A673 (cell line): ENCODE measurements around the gene LTA. TPM values are rescaled to one million over a fixed set of nuclear protein-coding genes. Genes with fewer than 3 reads are reported as not detected.

Source experiments
- BruUV-seq: library from RNA; stranded (reverse); fragments of 400-500 nt; replicated peaks from 2 replicates; lab custom pipeline; 2021; lab: Mats Ljungman, UMichigan
- CTCF ChIA-PET: fragments of 300-600 bp; sonication (Branson Sonifier 250); formaldehyde crosslinking; loops from one replicate; lab custom pipeline; 2022; ENCODE audit warnings: antibody characterized with exemption; lab: Charles Lee
- POLR2A ChIA-PET: fragments of 300-600 bp; sonication (Branson Sonifier 250); formaldehyde crosslinking; loops from one replicate; lab custom pipeline; 2022; ENCODE audit warnings: antibody characterized with exemption; ENCODE audit not compliant: low non-redundant PET; lab: Charles Lee
- DNase-seq: peaks from one replicate; pipeline ENCODE4 v3.0.0-alpha.2; 2015; ENCODE audit warnings: low spot score
- H3K27ac ChIP-seq: fragments of 200-600 bp; sonication (generic); 2 replicates; pipeline ENCODE4 v1.5.1; 2016; ENCODE audit warnings: mixed run types, low read depth, mild to moderate bottlenecking, mixed read lengths, antibody characterized with exemption, low read length; ENCODE audit not compliant: poor library complexity, severe bottlenecking
- H3K27me3 ChIP-seq: fragments of 200-600 bp; sonication (generic); replicated peaks from 2 replicates; pipeline ENCODE4 v1.6.1; 2017; ENCODE audit warnings: mixed run types, low read depth, mild to moderate bottlenecking, mixed read lengths, antibody characterized with exemption, low read length; ENCODE audit not compliant: insufficient read depth, poor library complexity
- H3K36me3 ChIP-seq: fragments of 200-600 bp; sonication (generic); 2 replicates; pipeline ENCODE4 v1.6.1; 2016; ENCODE audit warnings: mixed run types, mild to moderate bottlenecking, mixed read lengths, antibody characterized with exemption, low read length; ENCODE audit not compliant: insufficient read depth, poor library complexity, severe bottlenecking
- H3K4me1 ChIP-seq: fragments of 200-600 bp; sonication (generic); 2 replicates; pipeline ENCODE4 v1.6.1; 2017; ENCODE audit warnings: mixed run types, mild to moderate bottlenecking, mixed read lengths, antibody characterized with exemption, low read length; ENCODE audit not compliant: insufficient read depth, poor library complexity, severe bottlenecking
- H3K4me3 ChIP-seq: fragments of 200-600 bp; sonication (generic); 2 replicates; pipeline ENCODE4 v1.5.1; 2016; ENCODE audit warnings: low read depth, mixed run types, mild to moderate bottlenecking, mixed read lengths, low read length; ENCODE audit not compliant: poor library complexity, severe bottlenecking
- H3K9me3 ChIP-seq: fragments of 200-600 bp; sonication (generic); 2 replicates; pipeline ENCODE4 v1.6.1; 2016; ENCODE audit warnings: mixed run types, low read depth, mild to moderate bottlenecking, mixed read lengths, antibody characterized with exemption, low read length; ENCODE audit not compliant: poor library complexity, severe bottlenecking
- EZH2 ChIP-seq: fragments of 200-600 bp; sonication (generic); IDR thresholded peaks from 2 replicates; pipeline ENCODE4 v1.6.1; 2017; ENCODE audit warnings: borderline replicate concordance, low read depth, mild to moderate bottlenecking, mixed read lengths, antibody characterized with exemption, low read length; ENCODE audit not compliant: poor library complexity, severe bottlenecking
- intact Hi-C: fragments of 100-400 bp; cut with micrococcal nuclease; formaldehyde crosslinking; loops from one replicate; pipeline ENCODE4 v1.10.0; 2022; ENCODE audit not compliant: unreplicated experiment
- total RNA-seq: library from RNA; stranded (reverse); gene quantifications from 2 replicates; pipeline ENCODE4 v1.2.3, GENCODE V29; 2021
- TF ChIP-seq, protein P1 (sequence below): fragments of 300-800, 200-600 bp; sonication (generic); conservative IDR thresholded peaks from 2 replicates; pipeline ENCODE4 v1.5.1; 2017; ENCODE audit warnings: low read depth, mild to moderate bottlenecking, antibody characterized with exemption, low read length, moderate library complexity, mixed read lengths

Gene LTA
- total RNA-seq, 1 experiment from 2014 or later = not detected

- no peak overlapping the region for H3K4me3 ChIP-seq
- ChIA-PET CTCF (no interaction called here), POLR2A (no interaction called here)
- intact Hi-C loops = no loop called here
- H3K27me3 ChIP-seq = no peaks in the 10 kb centered on the region
- DNase-seq = no peak
- H3K36me3 ChIP-seq = peaks cover 8% of the 10 kb centered on the region
- no TSS peak for BruUV-seq
- H3K4me1 ChIP-seq = no peaks in the 10 kb centered on the region
- H3K27ac ChIP-seq = no peak overlapping the region
- H3K9me3 ChIP-seq = no peaks in the 10 kb centered on the region
- TF ChIP-seq, protein P1, sequence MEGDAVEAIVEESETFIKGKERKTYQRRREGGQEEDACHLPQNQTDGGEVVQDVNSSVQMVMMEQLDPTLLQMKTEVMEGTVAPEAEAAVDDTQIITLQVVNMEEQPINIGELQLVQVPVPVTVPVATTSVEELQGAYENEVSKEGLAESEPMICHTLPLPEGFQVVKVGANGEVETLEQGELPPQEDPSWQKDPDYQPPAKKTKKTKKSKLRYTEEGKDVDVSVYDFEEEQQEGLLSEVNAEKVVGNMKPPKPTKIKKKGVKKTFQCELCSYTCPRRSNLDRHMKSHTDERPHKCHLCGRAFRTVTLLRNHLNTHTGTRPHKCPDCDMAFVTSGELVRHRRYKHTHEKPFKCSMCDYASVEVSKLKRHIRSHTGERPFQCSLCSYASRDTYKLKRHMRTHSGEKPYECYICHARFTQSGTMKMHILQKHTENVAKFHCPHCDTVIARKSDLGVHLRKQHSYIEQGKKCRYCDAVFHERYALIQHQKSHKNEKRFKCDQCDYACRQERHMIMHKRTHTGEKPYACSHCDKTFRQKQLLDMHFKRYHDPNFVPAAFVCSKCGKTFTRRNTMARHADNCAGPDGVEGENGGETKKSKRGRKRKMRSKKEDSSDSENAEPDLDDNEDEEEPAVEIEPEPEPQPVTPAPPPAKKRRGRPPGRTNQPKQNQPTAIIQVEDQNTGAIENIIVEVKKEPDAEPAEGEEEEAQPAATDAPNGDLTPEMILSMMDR = no peak
- TF ChIP-seq EZH2 = no peak
These were observed 11.4 kb upstream of the LTA start for GRCh38 chr6:31560697-31561058.

- Histone ChIP-seq H3K27me3 (no peaks in the 10 kb centered on the region), H3K4me1 (no peaks in the 10 kb centered on the region), H3K4me3 (no peak overlapping the region), H3K27ac (no peak overlapping the region), H3K36me3 (no peaks in the 10 kb centered on the region), H3K9me3 (no peaks in the 10 kb centered on the region)
- no peak for DNase-seq
- no TSS peak for BruUV-seq
- ChIA-PET CTCF (interaction anchor here (1.1 to 1.2 kb wide), 2 partner anchors 29 to 31 kb away, joined by 3 to 5 read pairs; no protein-coding TSS in a partner anchor), POLR2A (no interaction called here)
- intact Hi-C loops = no loop called here
- TF ChIP-seq, protein P1 = no peak
- TF ChIP-seq EZH2 = no peak
These were observed 4.3 kb upstream of the LTA start for GRCh38 chr6:31567531-31568370.

- H3K27ac ChIP-seq = no peak overlapping the region
- ChIA-PET POLR2A (no interaction called here), CTCF (interaction anchor here (1.1 to 1.2 kb wide), 2 partner anchors 29 to 30 kb away, joined by 3 to 5 read pairs; no protein-coding TSS in a partner anchor)
- no peak overlapping the region for H3K4me3 ChIP-seq
- TF ChIP-seq EZH2 = no peak
- TF ChIP-seq, protein P1 = no peak
- H3K36me3 ChIP-seq = no peaks in the 10 kb centered on the region
- no peaks in the 10 kb centered on the region for H3K4me1 ChIP-seq
- DNase-seq = no peak
- H3K9me3 ChIP-seq = no peaks in the 10 kb centered on the region
- no TSS peak for BruUV-seq
- intact Hi-C loops = no loop called here
- no peaks in the 10 kb centered on the region for H3K27me3 ChIP-seq
These were observed 3.5 kb upstream of the LTA start for GRCh38 chr6:31568537-31568961.
